ENCODE measurements around the gene OPCML. TPM values are rescaled to one million over a fixed set of nuclear protein-coding genes. Genes with fewer than 3 reads are reported as not detected.

The OPCML gene
- total RNA-seq, 4 donors from 2014 or later: 0.16 TPM; not detected in 3

DNA sequence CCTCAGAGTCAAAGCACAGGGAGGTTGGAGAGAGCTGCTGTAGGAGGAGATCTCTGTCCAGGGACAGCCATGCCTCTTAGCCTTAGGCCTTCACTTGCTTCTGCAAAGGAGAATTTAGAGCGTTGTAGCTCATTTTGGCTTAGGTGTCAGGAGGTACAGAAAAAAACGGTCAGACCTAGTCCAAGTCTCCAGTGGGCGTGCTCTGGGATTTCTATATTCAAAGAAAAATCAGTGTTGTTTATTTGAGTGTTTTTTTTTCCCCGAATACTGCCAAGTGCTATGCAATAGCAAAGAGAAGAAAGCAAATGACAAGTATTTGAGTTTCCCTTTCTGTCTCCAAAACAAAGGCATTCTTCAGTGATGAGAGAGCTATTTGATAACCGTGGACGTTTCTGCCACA lies 22.7 kb upstream of the OPCML start:
- TF ChIP-seq CTCF (IDR thresholded peaks at IDR 0.05): no peak
- TF ChIP-seq POLR2A (IDR thresholded peaks at IDR 0.05): no peak
- WGBS, 2 donors: 39 to 42% methylated on average over 6 of the region's 6 CpGs
- DNase-seq (ENCODE audit: low spot score in 2 of 2): no peak
- intact Hi-C loops (cut with DNase I; ENCODE audit: low total_unique reads): no loop called here
- H3K4me3 ChIP-seq (ENCODE audit: low read depth, poor library complexity, severe bottlenecking): no peak overlapping the region

GRCh38 chr11:133553885-133554740 lies 21.8 kb upstream of the OPCML start:
- 77 to 79% methylated on average over 22 of the region's 22 CpGs for WGBS, 2 donors
- no peak overlapping the region for H3K4me3 ChIP-seq (ENCODE audit: low read depth, poor library complexity, severe bottlenecking)
- intact Hi-C loops (cut with DNase I; ENCODE audit: low total_unique reads): no loop called here
- DNase-seq (ENCODE audit: low spot score in 2 of 2): no peak
- TF ChIP-seq CTCF (IDR thresholded peaks at IDR 0.05): no peak
- TF ChIP-seq POLR2A (IDR thresholded peaks at IDR 0.05): no peak

- intact Hi-C loops (cut with DNase I; ENCODE audit: low total_unique reads): no loop called here
- WGBS, 2 donors: 76 to 83% methylated on average over 5 to 6 of the region's 6 CpGs
- no peak overlapping the region for H3K4me3 ChIP-seq (ENCODE audit: low read depth, poor library complexity, severe bottlenecking)
- no peak for DNase-seq (ENCODE audit: low spot score in 2 of 2)
- TF ChIP-seq POLR2A (IDR thresholded peaks at IDR 0.05): no peak
- no peak for TF ChIP-seq CTCF (IDR thresholded peaks at IDR 0.05)
These were observed 20.6 kb upstream of the OPCML start for GRCh38 chr11:133552938-133553337.

GRCh38 chr11:133551064-133551463 lies 18.8 kb upstream of the OPCML start:
- no peak for DNase-seq (ENCODE audit: low spot score in 2 of 2)
- intact Hi-C loops (cut with DNase I; ENCODE audit: low total_unique reads): no loop called here
- H3K4me3 ChIP-seq (ENCODE audit: low read depth, poor library complexity, severe bottlenecking): no peak overlapping the region
- WGBS, 2 donors: 77 to 84% methylated on average over 5 of the region's 5 CpGs
- TF ChIP-seq CTCF (IDR thresholded peaks at IDR 0.05): no peak
- TF ChIP-seq POLR2A (IDR thresholded peaks at IDR 0.05): no peak

GRCh38 chr11:133549826-133550225 lies 17.5 kb upstream of the OPCML start:
- intact Hi-C loops (cut with DNase I; ENCODE audit: low total_unique reads): no loop called here
- WGBS, 2 donors: 53 to 68% methylated on average over 3 of the region's 3 CpGs
- H3K4me3 ChIP-seq (ENCODE audit: low read depth, poor library complexity, severe bottlenecking): no peak overlapping the region
- no peak for DNase-seq (ENCODE audit: low spot score in 2 of 2)
- TF ChIP-seq POLR2A (IDR thresholded peaks at IDR 0.05) (no peak), CTCF (IDR thresholded peaks at IDR 0.05) (no peak)

All from lower leg skin (tissue), 4 donors.